Natural killer cell treated with Interleukin-12 subunit alpha and Interleukin-12 subunit beta and Interleukin-15 and Interleukin-18, amount 100 ng/mL, for 72 hours (primary cell): ENCODE results near the gene LPCAT2. TPM values are rescaled to one million over a fixed set of nuclear protein-coding genes. Genes with fewer than 3 reads are reported as not detected.

Experiments
- ATAC-seq, 2 donors: fragments of 150-1000 bp; cut with Tn5 transposase in 1 of 2; sonication (Bioruptor Pico), chemical (Tn5 transposase) in 1 of 2; 2 replicates each; pipeline ENCODE4 v1.10.0; 2021
- DNase-seq: peaks from one replicate; pipeline ENCODE4 v3.0.0; 2022; ENCODE audit warnings: low spot score
- H3K27ac Mint-ChIP-seq, 2 donors: 1 replicate in 1 of 2; 2 replicates in 1 of 2; pipeline ENCODE4 v1.8.0; 2022; ENCODE audit warnings: mixed read lengths in 2 of 2, mild to moderate bottlenecking in 1 of 2, moderate library complexity in 1 of 2
- H3K27me3 Mint-ChIP-seq, 2 donors: 1 replicate in 1 of 2; 2 replicates in 1 of 2; pipeline ENCODE4 v1.8.0; 2022; ENCODE audit warnings: mixed read lengths in 2 of 2
- H3K36me3 Mint-ChIP-seq: one replicate; pipeline ENCODE4 v1.8.0; 2022; ENCODE audit warnings: mixed read lengths
- H3K4me1 Mint-ChIP-seq, 2 donors: 1 replicate in 1 of 2; 2 replicates in 1 of 2; pipeline ENCODE4 v1.8.0; 2022; ENCODE audit warnings: low read depth in 2 of 2, mixed read lengths in 2 of 2, mild to moderate bottlenecking in 1 of 2
- H3K4me3 Mint-ChIP-seq: one replicate; pipeline ENCODE4 v1.8.0; 2022; ENCODE audit warnings: mixed read lengths
- H3K9me3 Mint-ChIP-seq: 2 replicates; pipeline ENCODE4 v1.8.0; 2022; ENCODE audit warnings: mixed read lengths
- total RNA-seq, 2 donors: library from RNA; stranded (reverse); gene quantifications; one replicate each; pipeline ENCODE4 v1.2.3, GENCODE V29; 2022

The LPCAT2 gene
- total RNA-seq, 2 donors from 2014 or later, result 0.31 to 2.9 TPM

DNA sequence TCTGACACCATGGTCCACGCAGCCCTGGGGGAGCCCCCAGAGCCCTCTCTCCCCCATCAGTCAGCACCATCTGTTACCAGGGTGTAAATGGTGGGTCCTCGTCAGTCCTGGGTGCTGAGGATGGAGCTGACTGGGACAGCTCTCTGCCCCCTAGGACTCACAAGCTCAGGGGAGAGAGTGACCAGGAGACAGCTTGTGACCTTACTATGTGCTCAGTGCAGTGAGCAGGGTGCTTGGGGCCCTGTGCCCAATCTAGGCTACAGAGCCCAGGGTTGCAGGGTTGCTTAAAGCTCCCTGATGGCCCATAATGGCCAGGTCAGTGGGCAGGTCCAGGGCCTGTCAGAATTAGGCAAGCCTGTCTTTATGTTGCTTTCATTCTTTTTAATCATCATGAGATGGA is 18.6 kb upstream of the LPCAT2 start:
- Mint-ChIP-seq H3K36me3 (no peaks in the 10 kb centered on the region), H3K4me3 (no peak overlapping the region), H3K27ac (no peak overlapping the region), H3K9me3 (no peaks in the 10 kb centered on the region), H3K27me3 (peaks cover 2 to 8% of the 10 kb centered on the region in 2 donors), H3K4me1 (no peaks in the 10 kb centered on the region)
- ATAC-seq (peak in 1 of 2 donors; percentile 7), DNase-seq (no peak)

DNA sequence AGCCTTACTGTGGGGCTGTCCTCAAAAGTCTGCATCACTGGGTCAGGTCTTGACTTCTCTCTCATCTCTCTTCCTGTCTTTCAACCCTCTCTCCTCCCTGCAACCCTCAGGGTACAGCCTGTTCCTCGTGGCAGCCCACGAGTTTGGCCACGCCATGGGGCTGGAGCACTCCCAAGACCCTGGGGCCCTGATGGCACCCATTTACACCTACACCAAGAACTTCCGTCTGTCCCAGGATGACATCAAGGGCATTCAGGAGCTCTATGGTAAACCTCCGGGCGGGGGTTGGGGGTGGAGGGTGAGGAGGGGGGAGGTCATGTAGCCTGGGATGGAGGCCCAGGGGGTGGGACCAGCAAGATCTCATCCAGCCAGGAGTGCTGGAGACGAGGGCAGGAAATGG is 17.2 kb upstream of the LPCAT2 start:
- Mint-ChIP-seq H3K27me3 (peaks cover 2 to 8% of the 10 kb centered on the region in 2 donors), H3K9me3 (no peaks in the 10 kb centered on the region), H3K36me3 (no peaks in the 10 kb centered on the region), H3K4me1 (no peaks in the 10 kb centered on the region), H3K27ac (no peak overlapping the region), H3K4me3 (no peak overlapping the region)
- ATAC-seq, result no peak
- DNase-seq, result no peak

DNA sequence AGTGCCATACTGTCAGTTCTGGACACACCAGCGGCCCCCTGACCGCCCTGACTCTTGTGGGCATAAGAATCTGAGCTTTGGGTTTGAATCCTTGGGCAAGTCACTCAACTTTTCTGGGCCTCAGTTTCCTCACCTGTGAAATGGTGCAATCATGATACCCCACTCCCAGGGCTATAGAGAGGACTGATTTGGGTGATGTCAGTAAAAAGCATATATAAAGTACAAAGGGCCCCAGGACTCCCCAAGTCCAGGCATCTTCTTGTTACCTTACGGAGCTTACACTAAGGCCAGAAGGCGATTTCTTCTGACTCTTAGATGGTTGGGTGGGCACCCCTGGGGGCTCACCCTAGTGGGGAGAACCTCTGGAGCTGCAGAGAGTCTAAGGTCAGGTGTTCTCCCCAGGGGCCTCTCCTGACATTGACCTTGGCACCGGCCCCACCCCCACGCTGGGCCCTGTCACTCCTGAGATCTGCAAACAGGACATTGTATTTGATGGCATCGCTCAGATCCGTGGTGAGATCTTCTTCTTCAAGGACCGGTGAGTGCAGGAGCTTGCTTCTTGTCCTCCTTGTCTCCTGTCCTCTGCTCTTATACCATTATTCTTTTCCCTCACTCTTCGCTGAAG is 16.0 kb upstream of the LPCAT2 start:
- H3K9me3 Mint-ChIP-seq, result no peaks in the 10 kb centered on the region
- peaks cover 5 to 14% of the 10 kb centered on the region in 2 donors for H3K27me3 Mint-ChIP-seq
- H3K4me3 Mint-ChIP-seq, result no peak overlapping the region
- DNase-seq (no peak), ATAC-seq (no peak)
- H3K27ac Mint-ChIP-seq, result no peak overlapping the region
- no peaks in the 10 kb centered on the region for H3K36me3 Mint-ChIP-seq
- H3K4me1 Mint-ChIP-seq, result no peaks in the 10 kb centered on the region

DNA sequence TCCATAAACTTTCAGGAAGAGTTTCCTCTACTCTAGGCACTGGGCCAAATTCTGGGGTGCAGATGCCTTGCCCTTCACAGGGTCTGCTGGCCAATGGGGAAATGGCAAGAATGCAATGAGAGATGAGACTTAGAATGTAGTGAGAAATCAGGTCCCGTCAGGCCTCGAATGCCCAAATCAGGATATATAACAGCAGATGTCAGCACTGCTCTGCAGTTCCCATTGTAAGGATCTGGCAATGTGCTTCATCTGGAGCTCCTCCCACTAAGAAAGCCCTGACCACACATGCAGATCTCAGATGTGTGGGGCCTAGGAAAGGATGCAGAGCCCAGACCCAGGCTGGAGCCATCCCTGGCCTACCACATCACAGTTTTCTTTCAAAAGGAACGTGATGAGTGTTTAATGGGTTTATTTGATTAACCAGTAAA is 13.9 kb upstream of the LPCAT2 start:
- Mint-ChIP-seq H3K9me3 (no peaks in the 10 kb centered on the region), H3K4me1 (no peaks in the 10 kb centered on the region), H3K4me3 (no peak overlapping the region), H3K27ac (no peak overlapping the region), H3K27me3 (peaks cover 5 to 14% of the 10 kb centered on the region in 2 donors), H3K36me3 (no peaks in the 10 kb centered on the region)
- ATAC-seq (no peak), DNase-seq (no peak)

DNA sequence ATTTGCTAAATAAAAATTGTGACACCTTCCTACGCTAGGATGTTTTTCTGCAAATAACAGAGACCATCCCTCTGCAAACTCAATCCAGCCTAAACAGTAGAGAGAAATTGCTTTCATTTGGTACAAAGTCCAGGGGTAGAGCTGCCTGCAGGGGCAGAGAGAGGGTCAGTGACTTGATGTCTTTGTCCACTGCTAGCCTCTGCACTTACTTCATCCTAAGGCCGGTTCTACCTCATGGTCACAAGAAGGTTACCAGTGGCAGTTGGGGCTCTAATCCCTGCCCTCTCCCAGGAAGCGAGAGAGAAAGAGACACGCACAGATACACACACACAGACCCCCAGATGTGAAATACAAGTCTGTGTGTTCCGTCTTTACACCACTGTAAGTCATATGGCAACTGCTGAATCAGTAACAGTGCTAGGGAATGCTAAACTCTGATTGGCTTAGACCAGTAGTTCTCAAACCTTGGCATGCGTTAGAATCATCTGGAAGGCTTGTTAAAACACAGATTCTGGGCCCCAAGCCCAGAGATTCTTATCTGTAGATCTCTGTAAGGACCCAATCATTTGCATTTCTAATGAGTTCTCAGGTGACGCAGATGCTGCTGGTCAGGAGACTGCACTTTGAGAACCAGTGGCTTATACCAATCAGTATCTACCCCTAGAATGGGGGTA is 13.1 kb upstream of the LPCAT2 start:
- ATAC-seq (no peak), DNase-seq (no peak)
- no peaks in the 10 kb centered on the region for H3K4me1 Mint-ChIP-seq
- no peak overlapping the region for H3K27ac Mint-ChIP-seq
- no peaks in the 10 kb centered on the region for H3K9me3 Mint-ChIP-seq
- peaks cover 5 to 14% of the 10 kb centered on the region in 2 donors for H3K27me3 Mint-ChIP-seq
- H3K36me3 Mint-ChIP-seq, result no peaks in the 10 kb centered on the region
- no peak overlapping the region for H3K4me3 Mint-ChIP-seq

DNA sequence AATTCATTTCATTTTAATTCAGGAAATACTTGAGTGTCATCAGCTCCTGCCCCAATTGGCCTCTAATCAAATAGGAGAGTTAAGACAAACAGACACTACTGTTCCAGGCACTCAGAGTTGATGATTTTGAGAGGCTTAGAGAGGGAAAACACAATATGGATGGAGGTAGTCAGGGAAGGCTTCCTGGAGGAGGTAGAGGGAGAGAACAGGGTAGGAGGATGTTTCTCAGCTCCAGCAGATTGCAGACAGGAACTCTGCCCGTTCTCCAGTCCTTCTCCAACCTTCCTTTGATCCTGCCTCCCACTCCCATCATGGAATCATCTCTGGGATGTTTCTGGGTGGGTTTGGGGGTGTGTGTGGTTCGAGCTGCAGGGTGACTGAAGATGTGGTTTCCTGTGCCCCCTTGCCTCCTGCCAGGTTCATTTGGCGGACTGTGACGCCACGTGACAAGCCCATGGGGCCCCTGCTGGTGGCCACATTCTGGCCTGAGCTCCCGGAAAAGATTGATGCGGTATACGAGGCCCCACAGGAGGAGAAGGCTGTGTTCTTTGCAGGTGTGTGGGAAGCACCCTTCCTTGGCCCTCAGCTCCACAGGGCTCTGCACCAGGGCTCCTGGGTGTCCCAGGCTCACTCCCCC is 12.2 kb upstream of the LPCAT2 start:
- no peak overlapping the region for H3K4me3 Mint-ChIP-seq
- no peak overlapping the region for H3K27ac Mint-ChIP-seq
- no peak for ATAC-seq
- no peaks in the 10 kb centered on the region for H3K9me3 Mint-ChIP-seq
- DNase-seq, result no peak
- peaks cover 8 to 19% of the 10 kb centered on the region in 2 donors for H3K27me3 Mint-ChIP-seq
- no peaks in the 10 kb centered on the region for H3K4me1 Mint-ChIP-seq
- H3K36me3 Mint-ChIP-seq, result no peaks in the 10 kb centered on the region

DNA sequence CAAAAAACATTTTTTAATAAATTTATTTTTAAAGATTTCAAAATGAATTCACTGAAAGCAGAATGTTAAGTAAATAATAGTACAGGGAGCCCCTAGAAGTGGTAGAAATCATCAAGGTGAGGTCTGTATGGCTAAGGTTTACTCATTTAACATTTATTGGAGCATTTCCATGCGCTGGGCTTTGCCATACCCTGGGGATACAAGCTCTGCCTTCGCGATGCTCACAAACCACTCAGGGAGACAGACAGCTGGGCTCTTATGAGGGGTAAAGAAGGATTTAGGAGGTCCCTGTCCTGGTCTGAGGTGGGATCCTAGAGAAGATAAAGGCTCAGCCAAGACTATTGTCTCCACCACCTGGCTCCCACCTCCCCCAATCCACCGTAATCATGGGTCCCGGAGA is 11.3 kb upstream of the LPCAT2 start:
- Mint-ChIP-seq H3K4me3 (no peak overlapping the region), H3K27me3 (peaks cover 7 to 19% of the 10 kb centered on the region in 2 donors), H3K4me1 (no peaks in the 10 kb centered on the region), H3K36me3 (no peaks in the 10 kb centered on the region), H3K27ac (no peak overlapping the region), H3K9me3 (no peaks in the 10 kb centered on the region)
- DNase-seq, result no peak
- ATAC-seq, result no peak

DNA sequence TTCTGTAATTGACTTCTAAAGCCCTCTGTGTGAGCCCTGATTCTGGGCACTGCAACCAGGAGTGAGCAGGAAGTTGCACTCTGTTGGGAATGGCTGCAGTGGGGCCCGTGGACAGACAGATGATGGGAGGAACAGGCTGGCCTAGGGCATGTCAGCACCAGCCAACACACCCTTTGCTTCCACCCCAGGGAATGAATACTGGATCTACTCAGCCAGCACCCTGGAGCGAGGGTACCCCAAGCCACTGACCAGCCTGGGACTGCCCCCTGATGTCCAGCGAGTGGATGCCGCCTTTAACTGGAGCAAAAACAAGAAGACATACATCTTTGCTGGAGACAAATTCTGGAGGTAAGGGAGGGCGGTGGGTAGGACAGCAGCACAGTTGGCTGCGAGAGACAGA is 10.8 kb upstream of the LPCAT2 start:
- Mint-ChIP-seq H3K9me3 (no peaks in the 10 kb centered on the region), H3K4me1 (no peaks in the 10 kb centered on the region), H3K27ac (no peak overlapping the region), H3K27me3 (peaks cover 7 to 19% of the 10 kb centered on the region in 2 donors), H3K4me3 (no peak overlapping the region), H3K36me3 (no peaks in the 10 kb centered on the region)
- DNase-seq, result no peak
- no peak for ATAC-seq

DNA sequence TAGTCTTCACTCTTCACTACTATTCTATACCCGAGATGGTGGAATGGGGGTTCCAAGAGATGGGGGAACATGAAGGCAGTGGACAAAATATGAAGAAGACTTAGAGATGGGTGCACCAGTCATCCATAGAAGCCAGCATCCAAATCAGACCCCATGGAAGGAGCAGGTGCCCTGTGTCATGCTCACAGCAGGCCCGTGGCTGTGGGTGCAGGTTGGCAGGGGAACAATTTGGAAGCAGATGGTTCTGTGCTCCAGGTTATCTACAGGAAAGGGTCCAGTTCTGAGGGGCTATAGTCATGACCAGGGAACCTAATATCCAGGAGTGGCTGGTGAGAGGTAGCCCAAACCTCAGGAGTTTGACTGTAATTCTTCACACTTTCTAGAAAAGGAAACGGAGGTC is 9.6 kb upstream of the LPCAT2 start:
- H3K27ac Mint-ChIP-seq, result no peak overlapping the region
- H3K36me3 Mint-ChIP-seq, result no peaks in the 10 kb centered on the region
- H3K4me1 Mint-ChIP-seq, result no peaks in the 10 kb centered on the region
- no peaks in the 10 kb centered on the region for H3K9me3 Mint-ChIP-seq
- no peak for ATAC-seq
- no peak overlapping the region for H3K4me3 Mint-ChIP-seq
- no peak for DNase-seq
- peaks cover 7 to 17% of the 10 kb centered on the region in 2 donors for H3K27me3 Mint-ChIP-seq

DNA sequence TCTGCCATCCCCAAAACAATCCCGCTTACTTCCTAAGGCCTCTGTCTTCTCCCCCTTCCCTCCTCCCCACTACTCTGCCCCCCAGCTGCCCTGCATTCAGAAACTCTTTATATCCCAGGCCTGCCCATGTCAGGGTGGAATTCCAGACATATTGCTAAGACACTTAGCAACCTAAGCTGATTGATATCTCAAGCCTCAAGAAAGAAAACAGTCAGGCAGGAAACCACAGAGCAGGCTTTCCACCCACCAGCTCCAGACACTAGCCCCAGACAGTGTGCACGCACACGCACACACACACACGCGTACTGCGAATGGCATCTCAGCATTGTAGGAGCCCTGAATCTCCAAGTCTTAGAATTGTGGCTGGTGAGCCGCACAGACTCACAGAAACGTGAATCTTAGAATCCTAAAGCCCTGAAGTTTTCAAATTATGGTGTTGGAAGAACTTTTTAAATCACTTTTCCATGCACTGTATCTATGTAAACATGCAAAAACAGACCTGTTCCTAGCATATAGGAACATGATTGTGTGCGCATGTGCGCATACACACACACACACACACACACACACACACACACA is 8.8 kb upstream of the LPCAT2 start:
- H3K9me3 Mint-ChIP-seq, result no peaks in the 10 kb centered on the region
- no peaks in the 10 kb centered on the region for H3K36me3 Mint-ChIP-seq
- peaks cover 7 to 12% of the 10 kb centered on the region in 2 donors for H3K27me3 Mint-ChIP-seq
- no peaks in the 10 kb centered on the region for H3K4me1 Mint-ChIP-seq
- ATAC-seq (peak; percentile 22 to 43), DNase-seq (no peak)
- no peak overlapping the region for H3K27ac Mint-ChIP-seq
- no peak overlapping the region for H3K4me3 Mint-ChIP-seq

DNA sequence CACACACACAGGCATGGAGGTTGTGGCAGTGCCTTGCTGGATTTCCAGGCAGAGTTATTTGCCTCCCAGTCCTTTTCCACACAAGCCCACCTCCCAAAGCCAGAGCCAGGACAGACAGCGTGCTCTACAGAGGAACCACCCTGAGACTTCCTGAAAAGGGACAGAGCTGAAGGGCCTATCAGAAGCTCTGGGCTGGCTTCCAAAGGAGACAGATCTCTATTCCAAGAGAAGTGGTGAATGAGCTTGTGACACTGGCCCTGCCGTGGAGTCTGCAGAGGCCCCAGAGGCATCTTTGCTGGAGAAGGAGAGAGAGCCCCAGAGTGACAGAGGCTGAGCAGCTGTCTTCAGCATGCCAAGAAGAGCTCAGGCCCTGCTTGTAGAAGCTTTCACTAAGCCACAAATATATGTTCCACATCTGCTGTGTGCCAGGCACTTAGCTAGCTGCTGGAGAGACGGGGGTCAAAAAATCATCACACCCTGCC is 8.3 kb upstream of the LPCAT2 start:
- H3K36me3 Mint-ChIP-seq, result no peaks in the 10 kb centered on the region
- H3K4me3 Mint-ChIP-seq, result no peak overlapping the region
- no peaks in the 10 kb centered on the region for H3K4me1 Mint-ChIP-seq
- no peak for ATAC-seq
- no peaks in the 10 kb centered on the region for H3K9me3 Mint-ChIP-seq
- no peak overlapping the region for H3K27ac Mint-ChIP-seq
- no peak for DNase-seq
- peaks cover 7 to 12% of the 10 kb centered on the region in 2 donors for H3K27me3 Mint-ChIP-seq

DNA sequence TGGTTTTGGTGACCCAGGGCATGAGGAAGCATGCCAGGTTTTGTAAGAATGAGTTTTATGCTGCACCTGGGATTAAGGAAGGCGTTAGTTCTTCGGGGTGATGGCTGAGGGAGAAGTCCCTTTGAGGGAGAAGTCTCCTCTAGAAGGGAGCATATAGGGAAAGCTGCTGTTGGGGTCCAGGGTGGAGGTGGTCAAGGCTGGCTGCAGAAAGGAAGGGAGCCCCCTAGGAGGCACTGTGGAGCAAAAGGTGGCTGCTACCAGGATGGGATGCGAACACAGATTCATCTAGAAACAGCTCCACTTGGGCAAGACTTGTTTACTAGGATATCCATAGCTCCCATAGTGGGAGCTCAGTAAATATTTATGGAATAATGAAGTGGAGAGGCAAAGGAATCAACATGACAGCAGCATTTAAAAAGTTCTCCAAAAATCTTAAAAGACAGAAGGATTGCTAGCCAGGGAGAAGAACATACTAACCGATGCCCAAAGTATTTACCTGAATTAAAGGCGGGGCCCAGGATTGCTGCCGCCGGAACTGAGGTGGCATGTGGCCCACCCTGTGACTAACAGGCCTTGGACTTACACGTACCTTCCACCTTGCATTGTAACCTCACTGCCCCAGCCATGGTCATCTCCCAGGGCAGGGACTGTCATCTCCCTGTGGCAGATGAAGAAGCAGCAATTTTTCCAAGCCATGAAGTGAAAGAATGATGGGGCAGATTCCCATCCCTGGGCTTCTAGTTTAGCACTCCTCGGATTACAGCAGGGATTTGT is 7.1 kb upstream of the LPCAT2 start:
- Mint-ChIP-seq H3K27ac (no peak overlapping the region), H3K9me3 (no peaks in the 10 kb centered on the region), H3K4me3 (no peak overlapping the region), H3K4me1 (no peaks in the 10 kb centered on the region), H3K36me3 (no peaks in the 10 kb centered on the region), H3K27me3 (peaks cover 9 to 19% of the 10 kb centered on the region in 2 donors)
- no peak for DNase-seq
- no peak for ATAC-seq

DNA sequence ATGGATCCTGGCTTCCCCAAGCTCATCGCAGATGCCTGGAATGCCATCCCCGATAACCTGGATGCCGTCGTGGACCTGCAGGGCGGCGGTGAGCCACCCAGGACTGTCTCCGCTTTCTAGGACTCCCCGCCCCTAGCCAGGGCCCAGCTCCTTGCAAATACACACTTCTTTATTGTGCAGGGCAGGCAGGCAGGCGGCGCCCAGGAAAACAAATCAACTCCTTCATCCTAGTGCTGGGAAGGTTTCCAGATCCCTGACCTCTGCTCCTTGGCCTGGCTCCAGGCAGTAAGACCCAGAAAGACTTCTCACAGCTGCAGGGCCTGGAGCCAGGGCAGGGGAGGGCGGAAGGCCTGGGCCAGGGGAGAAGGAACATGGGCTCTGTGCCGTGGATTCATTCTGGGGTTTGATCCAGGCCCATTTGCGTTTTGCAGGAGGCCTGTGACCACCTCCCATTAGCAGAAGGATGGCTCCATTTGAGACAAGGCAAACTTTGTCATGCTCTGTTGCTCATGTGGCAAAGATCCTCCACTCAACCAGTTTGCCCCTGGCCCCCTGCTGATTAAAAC is 6.0 kb upstream of the LPCAT2 start:
- no peak for ATAC-seq
- Mint-ChIP-seq H3K4me1 (no peaks in the 10 kb centered on the region), H3K27ac (no peak overlapping the region), H3K9me3 (no peaks in the 10 kb centered on the region), H3K36me3 (no peaks in the 10 kb centered on the region), H3K4me3 (no peak overlapping the region), H3K27me3 (peaks cover 6 to 23% of the 10 kb centered on the region in 2 donors)
- no peak for DNase-seq
